T-cell (primary cell): Measurements from ENCODE around the gene HSD17B10. TPM values are rescaled to one million over a fixed set of nuclear protein-coding genes. Genes with fewer than 3 reads are reported as not detected.

ENCODE experiments used
- total RNA-seq, 35 experiments: library from RNA in 6 of 35; stranded (reverse) in 6 of 35; fragments of 120-200 nt in 1 of 35; gene quantifications; one replicate each; pipeline versions ENCODE4 v1.2.1 to v1.2.4 and lab custom pipeline; 2013 to 2026

HSD17B10 gene
- total RNA-seq, 5 donors from 2014 or later (not counting 1 experiment from before 2014, with no cell fraction given): 36.6 to 60.0 (median 43.3) TPM

Other genes with a start within 250 kb of the HSD17B10 start
- 100 to 1,000 TPM; 130 to 329 (median 197) TPM for gene KDM5C, start 209.2 kb downstream of the HSD17B10 start, total RNA-seq
- gene IQSEC2, start 152.8 kb downstream of the HSD17B10 start, total RNA-seq: 1 to 10 TPM; 1.2 to 2.0 (median 1.4) TPM
- 10 to 100 TPM; 46.8 to 73.0 (median 66.0) TPM for gene SMC1A, start 11.7 kb downstream of the HSD17B10 start, total RNA-seq
- 1 to 10 TPM; 1.5 to 2.7 (median 2.1) TPM for gene RIBC1, start 11.5 kb downstream of the HSD17B10 start, total RNA-seq